ENCODE data around the gene TTC39A.

- TF ChIP-seq CTCF (IDR thresholded peaks at IDR 0.05) = no peak
- TF ChIP-seq POLR2A (IDR thresholded peaks at IDR 0.05) = no peak
Measured at GRCh38 chr1:51301152-51301843, 29.1 kb downstream of the TTC39A start.
